Trophoblast cell (in vitro differentiated cells and primary cell): ENCODE data around the gene MAML2.

Experiments used
- DNase-seq, 2 donors: peaks; one replicate each; pipeline ENCODE4 v3.0.0-alpha.2; 2016
- H2AFZ ChIP-seq: 2 replicates; pipeline ENCODE4 v1.6.1; 2013; ENCODE audit warnings: low read length, moderate library complexity, mild to moderate bottlenecking; ENCODE audit not compliant: insufficient read depth, poor library complexity
- H2AK5ac ChIP-seq: 2 replicates; pipeline ENCODE4 v1.6.1; 2013; ENCODE audit warnings: mild to moderate bottlenecking, low read length
- H2BK120ac ChIP-seq: 2 replicates; pipeline ENCODE4 v1.6.1; 2013; ENCODE audit warnings: low read length, mild to moderate bottlenecking, moderate library complexity; ENCODE audit not compliant: insufficient read depth, poor library complexity
- H2BK12ac ChIP-seq: 2 replicates; pipeline ENCODE4 v1.6.1; 2013; ENCODE audit warnings: mild to moderate bottlenecking, low read length, moderate library complexity
- H2BK5ac ChIP-seq: 2 replicates; pipeline ENCODE4 v1.6.1; 2013; ENCODE audit warnings: low read length, low read depth, moderate library complexity, mild to moderate bottlenecking; ENCODE audit not compliant: poor library complexity
- H3K14ac ChIP-seq: 2 replicates; pipeline ENCODE4 v1.6.1; 2013; ENCODE audit warnings: mild to moderate bottlenecking, low read length
- H3K18ac ChIP-seq: 2 replicates; pipeline ENCODE4 v1.6.1; 2013; ENCODE audit warnings: mild to moderate bottlenecking, low read length
- H3K23ac ChIP-seq: 2 replicates; pipeline ENCODE4 v1.6.1; 2013; ENCODE audit warnings: low read length
- H3K27ac ChIP-seq: 2 replicates; pipeline ENCODE4 v1.5.1; 2013; ENCODE audit warnings: low read depth, mild to moderate bottlenecking, inconsistent platforms, low read length, moderate library complexity
- H3K27me3 ChIP-seq: 2 replicates; pipeline ENCODE4 v1.6.1; 2013; ENCODE audit warnings: inconsistent platforms, mild to moderate bottlenecking, low read length, moderate library complexity; ENCODE audit not compliant: insufficient read depth
- H3K36me3 ChIP-seq, 2 experiments: 1 replicate in 1 of 2; 2 replicates in 1 of 2; pipeline ENCODE4 v1.6.1; 2013; ENCODE audit warnings: low read length in 2 of 2, mild to moderate bottlenecking in 2 of 2, moderate library complexity in 1 of 2; ENCODE audit not compliant: insufficient read depth in 2 of 2, control insufficient read depth in 1 of 2
- H3K4ac ChIP-seq: 2 replicates; pipeline ENCODE4 v1.6.1; 2013; ENCODE audit warnings: low read depth, mild to moderate bottlenecking, low read length, moderate library complexity
- H3K4me1 ChIP-seq, 2 experiments: 1 replicate in 1 of 2; 2 replicates in 1 of 2; pipeline ENCODE4 v1.6.1; 2013; ENCODE audit warnings: low read length in 2 of 2, mild to moderate bottlenecking in 2 of 2, moderate library complexity in 1 of 2; ENCODE audit not compliant: insufficient read depth in 2 of 2, control insufficient read depth in 1 of 2
- H3K4me2 ChIP-seq: 2 replicates; pipeline ENCODE4 v1.6.1; 2013; ENCODE audit warnings: inconsistent platforms, mild to moderate bottlenecking, low read length, moderate library complexity
- H3K4me3 ChIP-seq: 2 replicates; pipeline ENCODE4 v1.5.1; 2013; ENCODE audit warnings: mild to moderate bottlenecking, low read depth, low read length, inconsistent platforms
- H3K79me1 ChIP-seq: one replicate; pipeline ENCODE4 v1.6.1; 2013; ENCODE audit warnings: low read length
- H3K79me2 ChIP-seq: 2 replicates; pipeline ENCODE4 v1.6.1; 2013; ENCODE audit warnings: low read length, mild to moderate bottlenecking; ENCODE audit not compliant: control insufficient read depth, insufficient read depth, poor library complexity
- H3K9ac ChIP-seq: 2 replicates; pipeline ENCODE4 v1.6.1; 2013; ENCODE audit warnings: mild to moderate bottlenecking, low read length
- H3K9me3 ChIP-seq: 2 replicates; pipeline ENCODE4 v1.6.1; 2013; ENCODE audit warnings: low read depth, mild to moderate bottlenecking, control low read depth, inconsistent platforms, low read length; ENCODE audit not compliant: insufficient read depth
- H4K12ac ChIP-seq: 2 replicates; pipeline ENCODE4 v1.6.1; 2013; ENCODE audit warnings: low read depth, mild to moderate bottlenecking, low read length, moderate library complexity
- H4K8ac ChIP-seq: 2 replicates; pipeline ENCODE4 v1.6.1; 2013; ENCODE audit warnings: low read depth, mild to moderate bottlenecking, low read length, moderate library complexity
- H4K91ac ChIP-seq: one replicate; pipeline ENCODE4 v1.6.1; 2013; ENCODE audit warnings: low read depth, mild to moderate bottlenecking, low read length, moderate library complexity
- WGBS: extraction: QIAGEN DNeasy Blood & Tissue Kit; methylation state at CpG from one replicate; pipeline ENCODE4 v1.1.7; 2013; ENCODE audit warnings: missing lambda C conversion rate; ENCODE audit not compliant: insufficient read length, insufficient coverage; ENCODE audit errors: extremely low coverage; 5-methylcytosine and 5-hydroxymethylcytosine counted together

MAML2 gene

GRCh38 chr11:96144553-96144952, 198.4 kb downstream of the MAML2 start:
- no peak overlapping the region for H3K14ac ChIP-seq
- no peak overlapping the region for H2BK12ac ChIP-seq
- peaks cover 3 to 5% of the 10 kb centered on the region in 2 experiments for H3K36me3 ChIP-seq
- no peak overlapping the region for H3K18ac ChIP-seq
- H3K4me2 ChIP-seq: no peak overlapping the region
- no peak overlapping the region for H2BK120ac ChIP-seq
- no peak overlapping the region for H3K23ac ChIP-seq
- no peak overlapping the region for H2AFZ ChIP-seq
- H2BK5ac ChIP-seq: no peak overlapping the region
- no peak overlapping the region for H4K91ac ChIP-seq
- no peak for DNase-seq
- H4K8ac ChIP-seq: no peak overlapping the region
- H3K79me2 ChIP-seq: no peaks in the 10 kb centered on the region
- H3K27ac ChIP-seq: peak overlapping the region; percentile 26
- no peaks in the 10 kb centered on the region for H3K27me3 ChIP-seq
- H3K4me1 ChIP-seq: peaks cover 7 to 14% of the 10 kb centered on the region in 2 experiments
- WGBS: no CpG with 5 or more reads among the region's 2 CpGs
- H3K9me3 ChIP-seq: no peaks in the 10 kb centered on the region
- H3K9ac ChIP-seq: no peak overlapping the region
- no peak overlapping the region for H2AK5ac ChIP-seq
- H3K4me3 ChIP-seq: no peak overlapping the region
- no peak overlapping the region for H4K12ac ChIP-seq
- H3K79me1 ChIP-seq: peaks cover 9% of the 10 kb centered on the region
- H3K4ac ChIP-seq: no peak overlapping the region

- Histone ChIP-seq H2AK5ac (no peak overlapping the region), H3K9ac (no peak overlapping the region), H3K14ac (no peak overlapping the region), H4K12ac (no peak overlapping the region), H3K4me3 (no peak overlapping the region), H2BK5ac (no peak overlapping the region), H3K4me1 (peaks cover 3 to 10% of the 10 kb centered on the region in 2 experiments), H3K18ac (no peak overlapping the region), H3K79me2 (peaks cover 2% of the 10 kb centered on the region), H3K27ac (no peak overlapping the region), H4K91ac (no peak overlapping the region), H3K79me1 (peaks cover 6% of the 10 kb centered on the region), H2BK120ac (no peak overlapping the region), H3K4ac (no peak overlapping the region), H4K8ac (no peak overlapping the region), H3K9me3 (no peaks in the 10 kb centered on the region), H3K36me3 (peaks cover 3 to 5% of the 10 kb centered on the region in 2 experiments), H3K4me2 (no peak overlapping the region), H3K23ac (no peak overlapping the region), H2BK12ac (no peak overlapping the region), H3K27me3 (no peaks in the 10 kb centered on the region), H2AFZ (no peak overlapping the region)
- no CpG with 5 or more reads among the region's 5 CpGs for WGBS
- no peak for DNase-seq
These were observed 199.9 kb downstream of the MAML2 start for GRCh38 chr11:96143041-96143521.

GRCh38 chr11:96141626-96142025, 201.4 kb downstream of the MAML2 start:
- no peaks in the 10 kb centered on the region for H3K27me3 ChIP-seq
- H3K4me2 ChIP-seq: no peak overlapping the region
- no peaks in the 10 kb centered on the region for H3K9me3 ChIP-seq
- H2AK5ac ChIP-seq: peak overlapping the region; percentile 49
- no peak for DNase-seq
- peak overlapping the region; percentile 18 for H2BK120ac ChIP-seq
- peaks cover 3 to 7% of the 10 kb centered on the region in 2 experiments for H3K4me1 ChIP-seq
- H3K27ac ChIP-seq: no peak overlapping the region
- H3K9ac ChIP-seq: no peak overlapping the region
- H2BK12ac ChIP-seq: peak overlapping the region; percentile 29
- H3K79me1 ChIP-seq: peaks cover 5% of the 10 kb centered on the region
- no CpG with 5 or more reads among the region's 9 CpGs for WGBS
- peak overlapping the region; percentile 74 for H3K18ac ChIP-seq
- peaks cover 3 to 5% of the 10 kb centered on the region in 2 experiments for H3K36me3 ChIP-seq
- no peak overlapping the region for H2AFZ ChIP-seq
- peak overlapping the region; percentile 63 for H4K91ac ChIP-seq
- H3K14ac ChIP-seq: peak overlapping the region; percentile 24
- peak overlapping the region; percentile 19 for H3K4ac ChIP-seq
- H4K8ac ChIP-seq: peak overlapping the region; percentile 42
- no peak overlapping the region for H3K4me3 ChIP-seq
- no peak overlapping the region for H2BK5ac ChIP-seq
- peak overlapping the region; percentile 29 for H3K23ac ChIP-seq
- peaks cover 2% of the 10 kb centered on the region for H3K79me2 ChIP-seq
- H4K12ac ChIP-seq: no peak overlapping the region

- H3K18ac ChIP-seq: no peak overlapping the region
- H3K4ac ChIP-seq: no peak overlapping the region
- DNase-seq: peak in 1 of 2 donors; percentile 58
- no peak overlapping the region for H3K4me2 ChIP-seq
- H4K8ac ChIP-seq: no peak overlapping the region
- H3K4me1 ChIP-seq: peaks cover 3 to 5% of the 10 kb centered on the region in 2 experiments
- no peak overlapping the region for H4K91ac ChIP-seq
- H3K23ac ChIP-seq: no peak overlapping the region
- H2AK5ac ChIP-seq: no peak overlapping the region
- H2BK120ac ChIP-seq: no peak overlapping the region
- H2BK12ac ChIP-seq: no peak overlapping the region
- no peak overlapping the region for H4K12ac ChIP-seq
- H3K27me3 ChIP-seq: no peaks in the 10 kb centered on the region
- no peak overlapping the region for H3K4me3 ChIP-seq
- H3K14ac ChIP-seq: no peak overlapping the region
- H3K9me3 ChIP-seq: no peaks in the 10 kb centered on the region
- H3K27ac ChIP-seq: no peak overlapping the region
- no peak overlapping the region for H2AFZ ChIP-seq
- no peak overlapping the region for H3K9ac ChIP-seq
- peaks cover 5% of the 10 kb centered on the region for H3K79me1 ChIP-seq
- no peak overlapping the region for H2BK5ac ChIP-seq
- H3K36me3 ChIP-seq: peaks cover 3 to 5% of the 10 kb centered on the region in 2 experiments
- H3K79me2 ChIP-seq: peaks cover 2% of the 10 kb centered on the region
- no CpG with 5 or more reads among the region's 3 CpGs for WGBS
These were observed 203.3 kb downstream of the MAML2 start for GRCh38 chr11:96139691-96140090.
